ENCODE data around the gene GADD45A. TPM values are rescaled to one million over a fixed set of nuclear protein-coding genes. Genes with fewer than 3 reads are reported as not detected.
"Not testable (repeated sequence)": the region's sequence is repeated elsewhere in the genome, so short reads cannot be mapped to it uniquely, and the experiment has no call there.

GADD45A gene
- total RNA-seq, 8 experiments from 2014 or later, result 35.9 to 144 (median 56.1) TPM

DNA sequence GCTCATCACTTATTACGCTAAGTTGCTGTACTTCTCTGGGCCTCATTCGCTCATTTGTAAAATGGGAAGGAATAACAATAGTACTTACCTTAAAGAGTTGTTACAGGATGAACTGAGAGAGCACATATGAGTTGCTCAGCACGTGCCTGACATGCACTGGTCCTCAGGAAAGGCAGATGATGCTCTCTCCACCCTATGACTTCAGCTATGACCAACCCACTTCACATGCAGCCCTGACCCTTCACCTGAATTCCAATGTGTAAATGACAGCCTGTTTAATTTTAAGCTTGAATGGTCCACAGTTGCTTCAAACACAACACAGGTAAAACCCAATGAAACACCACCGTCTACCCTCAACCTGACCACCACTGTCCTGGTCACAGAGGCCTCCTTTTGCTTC, 32.9 kb downstream of the GADD45A start:
- no peak overlapping the region for H3K4me3 ChIP-seq
- ATAC-seq (replicated peaks in 6 of 8), result peak in 3 of 8 experiments; percentile 15 to 44 (median 29)
- 57 to 100% (median 93%) methylated on average over 1 to 4 of the region's 4 CpGs for WGBS, 10 experiments
- H3K4me1 ChIP-seq (replicated peaks in 1 of 2), result peaks cover 5 to 22% of the 10 kb centered on the region in 2 donors
- no peak overlapping the region for H3K27ac ChIP-seq
- in situ Hi-C loops (cut with MboI; ENCODE audit: low pct_unique_long_range_greater_than_20kb in 2 of 9, low sequenced_read_pairs in 9 of 9, unreplicated experiment in 9 of 9), result no loop called here

GRCh38 chr1:67719329-67720196, 34.6 kb downstream of the GADD45A start:
- H3K4me3 ChIP-seq, result no peak overlapping the region
- ATAC-seq (replicated peaks in 6 of 8), result peak in 1 of 8 experiments; percentile 12
- H3K27ac ChIP-seq, result no peak overlapping the region
- 63 to 100% (median 95%) methylated on average over 1 to 6 of the region's 6 CpGs for WGBS, 10 experiments
- H3K4me1 ChIP-seq (replicated peaks in 1 of 2), result peaks cover 0 to 8% of the 10 kb centered on the region in 2 donors
- in situ Hi-C loops (cut with MboI; ENCODE audit: low pct_unique_long_range_greater_than_20kb in 2 of 9, low sequenced_read_pairs in 9 of 9, unreplicated experiment in 9 of 9), result no loop called here

DNA sequence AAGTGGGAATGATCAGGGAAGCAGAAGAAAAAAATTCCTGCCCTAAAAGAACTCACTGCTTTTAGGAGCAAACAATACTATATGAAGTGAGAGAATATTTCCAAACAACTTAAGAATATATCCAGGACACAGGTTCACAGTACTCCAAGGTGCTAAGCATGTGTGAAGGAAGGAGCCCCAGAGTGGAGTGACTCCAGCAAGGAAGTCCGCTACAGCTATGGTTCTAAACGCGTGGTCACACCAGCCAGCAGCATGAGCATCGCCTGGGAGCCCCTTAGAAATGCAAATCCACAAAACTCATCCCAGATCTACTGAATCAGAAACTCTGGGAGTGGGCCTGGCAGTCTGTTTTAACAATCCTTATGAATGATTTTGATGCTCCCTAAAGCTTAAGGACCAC, 36.1 kb downstream of the GADD45A start:
- 19 to 100% (median 23%) methylated on average over 1 to 4 of the region's 4 CpGs; no CpG with 5 or more reads in 5 of the 10 experiments for WGBS, 10 experiments
- peaks cover 0 to 8% of the 10 kb centered on the region in 2 donors for H3K4me1 ChIP-seq (replicated peaks in 1 of 2)
- peak in 3 of 8 experiments; percentile 24 to 41 (median 28) for ATAC-seq (replicated peaks in 6 of 8)
- no peak overlapping the region for H3K27ac ChIP-seq
- in situ Hi-C loops (cut with MboI; ENCODE audit: low pct_unique_long_range_greater_than_20kb in 2 of 9, low sequenced_read_pairs in 9 of 9, unreplicated experiment in 9 of 9), result no loop called here
- H3K4me3 ChIP-seq, result no peak overlapping the region

GRCh38 chr1:67721650-67722291, 36.8 kb downstream of the GADD45A start:
- H3K4me3 ChIP-seq, result no peak overlapping the region
- ATAC-seq (replicated peaks in 6 of 8), result no peak
- H3K27ac ChIP-seq, result no peak overlapping the region
- in situ Hi-C loops (cut with MboI; ENCODE audit: low pct_unique_long_range_greater_than_20kb in 2 of 9, low sequenced_read_pairs in 9 of 9, unreplicated experiment in 9 of 9), result no loop called here
- H3K4me1 ChIP-seq (replicated peaks in 1 of 2), result peaks cover 0 to 8% of the 10 kb centered on the region in 2 donors
- 80 to 100% (median 94%) methylated on average over 1 to 2 of the region's 2 CpGs; no CpG with 5 or more reads in 4 of the 10 experiments for WGBS, 10 experiments

DNA sequence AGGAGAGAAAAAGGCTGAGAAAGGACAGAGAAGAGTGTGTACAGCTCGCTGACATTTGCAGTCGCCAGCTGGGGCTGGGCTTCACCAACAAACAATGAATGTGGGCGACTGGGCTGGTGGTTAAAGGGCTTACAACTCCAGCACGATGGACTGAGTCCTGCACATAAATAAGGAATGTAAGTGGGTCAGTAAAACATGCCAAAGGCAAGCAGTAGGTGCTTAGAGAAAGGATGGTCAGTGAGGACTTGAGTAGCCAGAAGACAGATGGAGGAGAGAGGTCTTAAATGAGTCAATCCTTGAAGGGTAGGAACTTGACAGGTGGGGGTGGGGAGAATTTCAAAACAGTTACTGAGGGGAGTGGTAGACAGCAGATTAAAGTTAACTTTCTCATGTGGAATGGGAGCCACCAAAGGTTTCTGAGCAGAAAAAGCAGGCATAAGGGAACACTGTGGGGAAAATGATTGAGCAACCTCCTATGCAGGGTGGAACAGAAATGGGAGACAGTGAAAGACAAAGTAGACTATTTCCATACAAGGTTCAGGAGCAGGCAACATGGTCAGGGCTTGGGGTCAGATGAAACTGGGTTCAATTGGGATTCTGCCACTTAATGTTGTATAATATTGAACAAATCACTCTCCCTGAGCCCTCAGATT, 37.4 kb downstream of the GADD45A start:
- ATAC-seq (replicated peaks in 6 of 8), result peak in 3 of 8 experiments; percentile 18 to 57 (median 48)
- H3K27ac ChIP-seq, result no peak overlapping the region
- no peak overlapping the region for H3K4me3 ChIP-seq
- H3K4me1 ChIP-seq (replicated peaks in 1 of 2), result peaks cover 0 to 8% of the 10 kb centered on the region in 2 donors
- WGBS, 10 experiments, result 29 to 86% (median 67%) methylated on average over 1 to 4 of the region's 4 CpGs; no CpG with 5 or more reads in 3 of the 10 experiments
- in situ Hi-C loops (cut with MboI; ENCODE audit: low pct_unique_long_range_greater_than_20kb in 2 of 9, low sequenced_read_pairs in 9 of 9, unreplicated experiment in 9 of 9), result no loop called here

DNA sequence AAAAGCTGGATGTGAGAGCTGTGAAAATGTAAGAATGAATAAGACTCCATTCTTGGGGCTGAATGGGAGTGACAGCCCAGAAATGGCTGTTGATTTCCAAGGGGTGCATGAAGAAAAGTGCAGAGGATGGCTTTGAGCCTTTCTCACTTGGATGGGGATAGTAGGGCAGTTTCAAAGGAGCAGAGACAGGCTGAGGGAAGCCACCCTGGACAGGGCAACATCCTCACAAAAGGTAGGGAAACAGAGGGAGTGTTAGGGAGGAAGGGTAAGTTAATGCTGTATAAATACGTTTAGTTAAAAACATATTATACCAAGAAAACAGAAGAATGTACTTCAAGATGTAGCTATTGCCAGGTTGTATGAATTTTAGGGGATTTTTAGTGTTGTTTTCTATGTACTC, 38.1 kb downstream of the GADD45A start:
- no peak overlapping the region for H3K27ac ChIP-seq
- H3K4me1 ChIP-seq (replicated peaks in 1 of 2), result peaks cover 0 to 8% of the 10 kb centered on the region in 2 donors
- in situ Hi-C loops (cut with MboI; ENCODE audit: low pct_unique_long_range_greater_than_20kb in 2 of 9, low sequenced_read_pairs in 9 of 9, unreplicated experiment in 9 of 9), result no loop called here
- H3K4me3 ChIP-seq, result no peak overlapping the region
- 0 to 88% (median 79%) methylated on average over 1 of the region's 1 CpG; no CpG with 5 or more reads in 3 of the 10 experiments for WGBS, 10 experiments
- ATAC-seq (replicated peaks in 6 of 8), result peak in 1 of 8 experiments; percentile 13

- no peak for ATAC-seq (replicated peaks in 6 of 8)
- Histone ChIP-seq H3K4me3 (no peak overlapping the region), H3K27ac (no peak overlapping the region), H3K4me1 (replicated peaks in 1 of 2) (peaks cover 0 to 8% of the 10 kb centered on the region in 2 donors)
- in situ Hi-C loops (cut with MboI; ENCODE audit: low pct_unique_long_range_greater_than_20kb in 2 of 9, low sequenced_read_pairs in 9 of 9, unreplicated experiment in 9 of 9), result no loop called here
- 8 to 82% (median 60%) methylated on average over 1 to 2 of the region's 2 CpGs; no CpG with 5 or more reads in 1 of the 10 experiments for WGBS, 10 experiments
Observed at GRCh38 chr1:67723620-67724019, 38.6 kb downstream of the GADD45A start.

DNA sequence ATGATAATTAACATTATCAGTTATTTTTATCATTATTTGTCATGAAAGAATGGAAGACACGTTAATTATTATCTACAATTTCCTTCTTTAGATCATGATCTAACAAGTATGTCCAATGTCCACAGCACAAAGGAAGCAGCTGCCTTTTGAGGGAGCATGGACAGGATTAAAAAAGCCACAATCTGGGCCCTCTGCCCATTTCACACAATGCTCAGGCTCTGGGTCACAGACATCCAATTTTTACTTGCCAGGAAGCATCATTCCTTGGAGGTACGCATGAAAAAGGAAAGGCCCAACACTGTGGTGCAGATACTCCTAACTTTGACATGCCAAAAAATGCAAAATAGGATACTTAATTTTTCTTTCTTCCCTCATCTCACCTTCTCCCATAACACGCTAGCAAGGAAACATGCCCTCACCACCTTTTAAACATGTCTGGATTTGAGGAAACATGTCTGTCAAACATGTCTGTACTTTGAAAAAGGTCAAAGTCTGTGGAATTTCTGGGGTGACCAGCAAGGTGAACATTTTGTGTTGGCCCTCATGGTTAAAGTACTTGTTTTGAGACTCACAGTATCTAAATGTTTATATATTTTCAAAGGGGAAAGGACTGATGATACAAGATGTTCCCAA, 40.0 kb downstream of the GADD45A start:
- peak in 2 of 8 experiments; percentile 12 to 65 for ATAC-seq (replicated peaks in 6 of 8)
- in situ Hi-C loops (cut with MboI; ENCODE audit: low pct_unique_long_range_greater_than_20kb in 2 of 9, low sequenced_read_pairs in 9 of 9, unreplicated experiment in 9 of 9), result no loop called here
- WGBS, 10 experiments, result 11 to 100% (median 66%) methylated on average over 1 to 3 of the region's 3 CpGs
- Histone ChIP-seq H3K27ac (no peak overlapping the region), H3K4me3 (no peak overlapping the region), H3K4me1 (replicated peaks in 1 of 2) (peaks cover 0 to 8% of the 10 kb centered on the region in 2 donors)

GRCh38 chr1:67726224-67726623, 41.2 kb downstream of the GADD45A start:
- ATAC-seq (replicated peaks in 6 of 8), result peak in 1 of 8 experiments; percentile 40
- H3K27ac ChIP-seq, result no peak overlapping the region
- H3K4me3 ChIP-seq, result no peak overlapping the region
- H3K4me1 ChIP-seq (replicated peaks in 1 of 2), result peaks cover 0 to 5% of the 10 kb centered on the region in 2 donors
- in situ Hi-C loops (cut with MboI; ENCODE audit: low pct_unique_long_range_greater_than_20kb in 2 of 9, low sequenced_read_pairs in 9 of 9, unreplicated experiment in 9 of 9), result no loop called here

DNA sequence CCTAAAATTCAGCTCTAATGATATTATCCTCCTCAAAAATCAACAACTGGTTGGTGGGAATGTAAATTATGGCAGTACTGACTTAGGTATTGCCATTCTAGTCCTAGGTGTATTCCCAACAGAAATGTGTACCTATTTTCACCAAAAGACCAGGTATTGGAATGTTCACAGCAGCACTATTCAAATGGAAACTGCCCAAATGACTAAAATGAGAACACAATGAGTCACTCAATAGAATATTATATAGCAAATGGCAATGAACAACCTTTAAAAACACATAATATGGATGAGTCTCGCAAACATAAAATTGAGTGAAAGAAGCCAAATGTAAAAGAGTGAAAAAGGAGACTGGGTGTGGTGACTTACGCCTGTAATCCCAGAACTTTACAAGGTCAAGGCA, 44.9 kb downstream of the GADD45A start:
- no peak overlapping the region for H3K27ac ChIP-seq
- no peak overlapping the region for H3K4me3 ChIP-seq
- no peak for ATAC-seq (replicated peaks in 6 of 8)
- no peaks in the 10 kb centered on the region for H3K4me1 ChIP-seq (replicated peaks in 1 of 2)
- in situ Hi-C loops (cut with MboI; ENCODE audit: low pct_unique_long_range_greater_than_20kb in 2 of 9, low sequenced_read_pairs in 9 of 9, unreplicated experiment in 9 of 9), result no loop called here
- 0 to 100% (median 75%) methylated on average over 1 to 2 of the region's 2 CpGs; no CpG with 5 or more reads in 1 of the 10 experiments for WGBS, 10 experiments

GRCh38 chr1:67730312-67730711, 45.3 kb downstream of the GADD45A start:
- in situ Hi-C loops (cut with MboI; ENCODE audit: low pct_unique_long_range_greater_than_20kb in 2 of 9, low sequenced_read_pairs in 9 of 9, unreplicated experiment in 9 of 9), result not testable (repeated sequence)

GRCh38 chr1:67731322-67731721, 46.3 kb downstream of the GADD45A start:
- in situ Hi-C loops (cut with MboI; ENCODE audit: low pct_unique_long_range_greater_than_20kb in 2 of 9, low sequenced_read_pairs in 9 of 9, unreplicated experiment in 9 of 9), result no loop called here
- H3K4me3 ChIP-seq, result no peak overlapping the region
- WGBS, 10 experiments, result 0 to 100% (median 61%) methylated on average over 1 to 2 of the region's 2 CpGs; no CpG with 5 or more reads in 2 of the 10 experiments
- ATAC-seq (replicated peaks in 6 of 8), result peak in 3 of 8 experiments; percentile 6 to 22 (median 7)
- peaks cover 0 to 3% of the 10 kb centered on the region in 2 donors for H3K4me1 ChIP-seq (replicated peaks in 1 of 2)
- H3K27ac ChIP-seq, result no peak overlapping the region

More at GRCh38 chr1:67730312-67730711, 45.3 kb downstream of the GADD45A start:
- not testable (repeated sequence) for H3K4me1 ChIP-seq (replicated peaks in 1 of 2); H3K27ac ChIP-seq; ATAC-seq (replicated peaks in 6 of 8); H3K4me3 ChIP-seq
- 20 to 100% (median 77%) methylated on average over 1 to 9 of the region's 9 CpGs; no CpG with 5 or more reads in 2 of the 10 experiments for WGBS, 10 experiments

Measured in motor neuron (in vitro differentiated cells).